ENCODE measurements around the gene PCK1.

Gene PCK1

DNA sequence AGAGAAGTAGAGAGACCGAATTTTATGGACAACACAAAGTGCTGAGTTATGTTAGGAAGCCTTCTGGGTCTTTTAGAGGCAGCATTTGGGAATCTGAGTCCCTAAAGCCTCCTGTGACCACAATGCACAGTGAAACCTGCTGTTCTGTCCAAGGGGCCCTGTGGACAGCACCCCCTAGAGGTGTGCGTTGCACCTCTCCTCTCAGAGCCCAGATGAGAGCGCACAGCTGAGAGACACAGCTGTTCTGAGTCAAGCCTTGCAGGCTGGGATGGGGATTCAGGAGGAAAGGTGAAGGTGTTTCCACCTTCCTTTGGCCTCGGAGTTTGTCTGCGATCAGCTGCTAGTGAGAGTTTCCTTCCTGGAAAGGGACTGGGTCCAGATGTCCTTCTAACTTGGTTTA lies 13.0 kb downstream of the PCK1 start:
- H3K27me3 ChIP-seq (ENCODE audit: control insufficient read depth, insufficient read depth, low read length), result peaks cover 8% of the 10 kb centered on the region
- peaks cover 20% of the 10 kb centered on the region for H3K4me1 ChIP-seq (ENCODE audit: control insufficient read depth, low read depth, low read length)
- no peak overlapping the region for H3K9ac ChIP-seq (ENCODE audit: low read length)
- no peak overlapping the region for H3K4me3 ChIP-seq (ENCODE audit: low read length)
- no peaks in the 10 kb centered on the region for H3K36me3 ChIP-seq (ENCODE audit: control insufficient read depth, low read depth, low read length)
- H3K27ac ChIP-seq (ENCODE audit: low read length), result no peak overlapping the region
- H3K9me3 ChIP-seq (ENCODE audit: control insufficient read depth, low read depth, low read length), result no peaks in the 10 kb centered on the region

DNA sequence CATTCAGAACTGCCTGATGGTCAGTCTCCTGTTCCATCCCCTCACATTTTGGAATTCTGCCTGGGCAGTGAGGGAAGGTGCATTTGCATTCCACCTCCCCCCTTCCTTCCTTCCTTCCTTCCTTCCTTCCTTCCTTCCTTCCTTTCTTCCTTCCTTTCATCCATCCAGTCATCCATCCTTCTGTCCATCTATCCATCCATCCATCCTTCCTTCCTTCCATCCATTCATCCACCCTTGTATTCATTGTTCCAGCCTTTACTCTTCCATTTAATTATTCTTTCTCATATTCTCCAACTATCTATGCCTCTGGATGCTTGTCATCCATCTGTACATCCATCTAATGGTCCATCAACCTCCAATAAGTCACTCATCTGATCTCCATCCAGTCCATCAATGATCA lies 14.0 kb downstream of the PCK1 start:
- Histone ChIP-seq H3K9ac (ENCODE audit: low read length) (no peak overlapping the region), H3K27ac (ENCODE audit: low read length) (no peak overlapping the region), H3K36me3 (ENCODE audit: control insufficient read depth, low read depth, low read length) (no peaks in the 10 kb centered on the region), H3K4me3 (ENCODE audit: low read length) (no peak overlapping the region), H3K4me1 (ENCODE audit: control insufficient read depth, low read depth, low read length) (peaks cover 20% of the 10 kb centered on the region), H3K9me3 (ENCODE audit: control insufficient read depth, low read depth, low read length) (no peaks in the 10 kb centered on the region), H3K27me3 (ENCODE audit: control insufficient read depth, insufficient read depth, low read length) (peaks cover 8% of the 10 kb centered on the region)

DNA sequence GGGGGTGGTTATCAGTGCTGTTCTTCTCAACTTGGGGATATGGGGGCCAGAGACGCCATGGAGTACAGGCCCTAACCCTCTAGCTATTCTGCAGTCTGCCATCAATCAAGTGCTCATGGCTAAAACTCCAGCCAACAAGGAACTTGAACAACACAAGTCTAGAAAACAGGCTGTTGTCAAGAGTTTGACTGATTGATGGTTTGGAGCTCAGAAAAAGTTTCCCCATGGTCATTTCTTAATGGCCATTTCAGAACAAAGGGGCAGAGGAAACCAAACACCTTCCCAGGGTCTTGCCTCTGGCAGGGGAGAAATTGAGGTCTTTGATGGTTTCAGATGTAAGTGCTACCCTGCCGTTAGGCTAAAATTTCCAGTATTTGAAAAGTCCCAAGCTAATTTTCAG lies 15.1 kb downstream of the PCK1 start:
- H3K9ac ChIP-seq (ENCODE audit: low read length), result no peak overlapping the region
- H3K36me3 ChIP-seq (ENCODE audit: control insufficient read depth, low read depth, low read length), result no peaks in the 10 kb centered on the region
- H3K4me3 ChIP-seq (ENCODE audit: low read length), result no peak overlapping the region
- H3K27ac ChIP-seq (ENCODE audit: low read length), result no peak overlapping the region
- peaks cover 8% of the 10 kb centered on the region for H3K27me3 ChIP-seq (ENCODE audit: control insufficient read depth, insufficient read depth, low read length)
- peaks cover 20% of the 10 kb centered on the region for H3K4me1 ChIP-seq (ENCODE audit: control insufficient read depth, low read depth, low read length)
- H3K9me3 ChIP-seq (ENCODE audit: control insufficient read depth, low read depth, low read length), result no peaks in the 10 kb centered on the region

DNA sequence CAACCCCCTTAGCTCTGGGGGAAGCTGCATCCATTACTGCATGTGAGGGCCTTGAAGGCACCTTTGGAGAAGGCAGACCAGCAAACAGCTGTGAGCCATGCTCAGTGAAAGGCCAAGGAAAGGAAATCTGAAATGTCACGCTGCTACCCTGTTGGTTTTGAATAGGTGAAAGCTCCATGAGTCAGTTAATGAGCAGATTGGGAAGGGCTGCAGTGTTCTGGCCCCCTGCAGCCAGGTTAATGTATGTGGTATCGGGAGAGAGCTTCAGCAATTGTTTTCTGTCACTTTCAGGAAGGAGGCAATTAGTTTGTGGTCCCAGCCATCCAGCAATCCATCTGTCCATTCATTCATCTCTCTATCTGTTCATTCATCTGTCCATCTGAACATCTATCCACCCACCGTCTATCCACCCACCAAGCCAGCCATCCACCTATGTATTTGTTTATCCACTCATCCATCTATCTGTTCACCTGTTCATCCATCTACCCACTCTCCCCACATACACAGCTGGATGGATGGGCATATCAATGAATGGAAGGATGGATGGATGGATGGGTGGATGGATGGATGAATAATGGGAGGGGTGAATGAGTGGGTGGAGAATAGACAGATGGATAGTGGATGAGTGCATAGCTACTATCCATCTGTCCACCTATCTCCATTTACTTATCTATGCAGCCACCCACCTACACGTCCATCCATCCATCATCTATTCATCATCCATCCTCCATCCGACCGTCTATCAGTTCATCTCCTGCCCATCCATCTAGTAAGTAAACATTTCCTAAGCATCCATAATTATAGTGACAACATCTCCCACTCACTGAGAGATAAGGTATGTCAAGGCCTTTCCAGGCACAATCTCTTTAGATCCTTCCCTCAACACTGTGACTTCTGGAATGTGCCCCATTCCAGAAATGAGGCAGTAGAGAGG lies 16.0 kb downstream of the PCK1 start:
- Histone ChIP-seq H3K9ac (ENCODE audit: low read length) (no peak overlapping the region), H3K4me1 (ENCODE audit: control insufficient read depth, low read depth, low read length) (peaks cover 20% of the 10 kb centered on the region), H3K27ac (ENCODE audit: low read length) (no peak overlapping the region), H3K27me3 (ENCODE audit: control insufficient read depth, insufficient read depth, low read length) (peaks cover 8% of the 10 kb centered on the region), H3K4me3 (ENCODE audit: low read length) (no peak overlapping the region), H3K9me3 (ENCODE audit: control insufficient read depth, low read depth, low read length) (no peaks in the 10 kb centered on the region), H3K36me3 (ENCODE audit: control insufficient read depth, low read depth, low read length) (no peaks in the 10 kb centered on the region)

DNA sequence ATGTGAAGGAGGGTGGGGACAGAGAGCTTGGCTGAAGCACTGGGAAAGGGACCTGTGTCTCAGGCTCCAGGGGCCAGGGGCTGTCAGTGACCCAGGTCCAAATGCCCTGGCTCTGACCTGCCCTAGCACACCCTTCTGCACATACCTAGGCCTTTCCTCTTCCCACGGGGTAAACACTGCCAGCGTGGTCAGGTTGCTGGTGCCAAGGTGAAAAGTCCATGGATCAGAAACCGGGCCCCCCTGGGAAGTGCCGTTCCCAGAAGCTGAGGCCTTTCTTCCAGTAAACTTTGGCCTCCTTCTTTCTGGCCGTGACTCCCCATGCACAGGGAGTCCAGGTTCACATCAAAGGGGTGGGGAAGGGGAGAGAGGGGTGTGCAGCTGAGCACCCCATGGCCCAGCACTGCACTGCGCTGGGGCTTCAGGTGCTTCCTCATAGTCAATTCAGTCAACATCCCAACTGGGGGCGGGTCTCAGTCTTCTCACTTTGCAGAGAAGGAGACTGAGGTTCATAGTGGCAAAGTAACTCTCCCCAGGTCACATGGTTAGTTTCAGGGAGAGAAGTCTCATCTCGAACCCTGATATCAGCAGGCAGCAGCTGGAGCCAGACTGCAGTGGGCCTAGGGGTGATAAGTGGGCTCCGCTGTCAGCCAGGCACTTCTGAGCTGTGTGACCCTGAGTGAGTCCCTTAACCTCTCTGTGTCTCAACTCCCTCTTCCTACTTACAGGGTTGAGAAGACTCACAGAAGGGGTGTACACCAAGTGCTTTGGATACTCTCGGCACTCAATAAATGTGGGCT lies 17.0 kb downstream of the PCK1 start:
- Histone ChIP-seq H3K27ac (ENCODE audit: low read length) (no peak overlapping the region), H3K36me3 (ENCODE audit: control insufficient read depth, low read depth, low read length) (no peaks in the 10 kb centered on the region), H3K9me3 (ENCODE audit: control insufficient read depth, low read depth, low read length) (no peaks in the 10 kb centered on the region), H3K27me3 (ENCODE audit: control insufficient read depth, insufficient read depth, low read length) (peaks cover 2% of the 10 kb centered on the region), H3K9ac (ENCODE audit: low read length) (no peak overlapping the region), H3K4me1 (ENCODE audit: control insufficient read depth, low read depth, low read length) (peaks cover 18% of the 10 kb centered on the region), H3K4me3 (ENCODE audit: low read length) (no peak overlapping the region)

DNA sequence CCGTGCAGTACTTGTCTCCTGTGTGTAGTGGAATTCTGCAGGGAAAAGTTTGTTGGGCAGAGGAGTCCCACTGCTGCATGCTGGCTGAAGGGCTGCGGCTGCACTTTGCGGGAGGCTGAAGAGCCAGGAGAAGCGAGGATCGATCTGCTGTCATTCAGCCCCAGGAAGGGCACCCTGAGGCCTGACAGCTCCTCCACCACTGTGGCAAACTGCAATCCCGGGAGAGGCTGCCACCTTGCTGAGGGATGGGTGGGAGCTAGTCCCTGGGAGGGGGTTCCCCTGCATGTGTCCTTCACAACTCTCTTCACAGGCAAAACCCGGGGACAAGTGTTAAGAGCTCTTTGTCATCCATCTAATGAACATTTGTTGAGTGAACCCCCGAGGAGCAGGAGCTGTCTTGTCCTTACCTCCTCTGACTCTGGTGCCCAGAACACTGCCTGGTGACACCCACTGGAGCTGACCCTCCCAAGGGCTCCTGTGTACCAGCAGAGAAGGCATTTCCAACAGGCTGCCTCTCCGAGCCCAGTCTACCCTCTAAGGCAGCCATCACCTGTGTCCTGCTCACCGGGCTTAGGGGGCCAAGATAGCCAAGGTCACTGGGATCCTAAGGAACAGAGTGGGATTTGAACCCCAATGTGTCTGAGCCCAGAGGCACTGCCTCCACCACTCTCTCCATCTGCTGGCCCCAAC lies 17.7 kb downstream of the PCK1 start:
- no peaks in the 10 kb centered on the region for H3K9me3 ChIP-seq (ENCODE audit: control insufficient read depth, low read depth, low read length)
- peaks cover 10% of the 10 kb centered on the region for H3K4me1 ChIP-seq (ENCODE audit: control insufficient read depth, low read depth, low read length)
- no peaks in the 10 kb centered on the region for H3K36me3 ChIP-seq (ENCODE audit: control insufficient read depth, low read depth, low read length)
- no peak overlapping the region for H3K4me3 ChIP-seq (ENCODE audit: low read length)
- H3K9ac ChIP-seq (ENCODE audit: low read length), result no peak overlapping the region
- H3K27me3 ChIP-seq (ENCODE audit: control insufficient read depth, insufficient read depth, low read length), result no peaks in the 10 kb centered on the region
- no peak overlapping the region for H3K27ac ChIP-seq (ENCODE audit: low read length)

DNA sequence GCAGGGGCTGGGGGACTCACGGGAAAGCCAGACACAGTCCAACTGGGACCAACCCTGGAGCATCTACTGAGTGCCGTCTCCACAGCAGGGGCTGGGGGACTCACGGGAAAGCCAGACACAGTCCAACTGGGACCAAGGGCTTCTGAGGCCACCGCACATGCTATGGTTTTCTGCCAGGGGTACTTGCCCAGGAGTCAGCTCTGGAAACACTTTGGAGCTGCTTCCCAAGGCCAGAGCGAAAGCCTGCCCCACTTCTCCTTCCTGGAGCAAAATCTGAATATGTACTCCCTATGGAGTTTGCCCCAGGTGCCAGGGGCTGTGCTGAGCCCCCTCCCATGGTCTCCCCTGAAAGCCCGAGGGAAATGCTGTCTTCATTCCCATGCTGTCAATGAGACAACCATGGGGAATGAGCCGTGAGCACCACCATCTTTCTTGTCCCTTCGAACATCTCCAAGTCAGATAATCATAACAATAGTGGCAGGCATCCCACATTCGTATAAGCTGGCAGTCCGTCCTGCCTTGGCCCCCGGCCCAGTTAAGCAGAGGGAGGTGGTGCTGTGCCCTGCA lies 18.5 kb downstream of the PCK1 start:
- no peaks in the 10 kb centered on the region for H3K9me3 ChIP-seq (ENCODE audit: control insufficient read depth, low read depth, low read length)
- H3K4me3 ChIP-seq (ENCODE audit: low read length), result no peak overlapping the region
- H3K27me3 ChIP-seq (ENCODE audit: control insufficient read depth, insufficient read depth, low read length), result no peaks in the 10 kb centered on the region
- H3K4me1 ChIP-seq (ENCODE audit: control insufficient read depth, low read depth, low read length), result peaks cover 5% of the 10 kb centered on the region
- H3K36me3 ChIP-seq (ENCODE audit: control insufficient read depth, low read depth, low read length), result no peaks in the 10 kb centered on the region
- H3K27ac ChIP-seq (ENCODE audit: low read length), result no peak overlapping the region
- H3K9ac ChIP-seq (ENCODE audit: low read length), result no peak overlapping the region

DNA sequence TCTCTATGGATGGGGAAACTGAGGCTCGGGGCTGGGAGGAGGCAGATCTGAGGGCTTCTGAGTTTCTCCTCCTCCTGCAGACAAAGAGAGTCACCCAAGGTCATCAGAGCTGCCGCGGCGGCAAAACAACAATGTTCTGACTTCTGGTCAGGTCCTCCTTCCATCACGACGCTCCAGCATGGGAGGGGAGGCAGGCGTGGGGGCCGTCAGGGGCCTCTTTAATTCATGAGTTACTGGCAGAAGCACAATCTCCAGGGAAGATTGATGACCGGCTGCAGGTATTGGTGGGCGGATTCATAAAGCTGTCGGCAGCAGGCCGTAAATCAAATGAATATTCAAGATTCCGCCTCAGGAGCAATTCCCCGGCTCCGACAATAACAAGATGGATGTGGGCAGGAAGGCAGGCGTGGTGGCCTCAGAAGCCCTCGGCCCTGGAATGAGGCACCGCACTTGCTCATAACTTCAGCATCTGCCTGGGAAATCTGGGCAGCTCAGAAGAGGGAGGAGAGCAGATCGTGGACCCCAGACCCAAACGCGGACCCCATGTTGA lies 19.1 kb downstream of the PCK1 start:
- Histone ChIP-seq H3K27me3 (ENCODE audit: control insufficient read depth, insufficient read depth, low read length) (no peaks in the 10 kb centered on the region), H3K4me3 (ENCODE audit: low read length) (no peak overlapping the region), H3K9me3 (ENCODE audit: control insufficient read depth, low read depth, low read length) (no peaks in the 10 kb centered on the region), H3K36me3 (ENCODE audit: control insufficient read depth, low read depth, low read length) (no peaks in the 10 kb centered on the region), H3K27ac (ENCODE audit: low read length) (no peak overlapping the region), H3K4me1 (ENCODE audit: control insufficient read depth, low read depth, low read length) (peaks cover 5% of the 10 kb centered on the region), H3K9ac (ENCODE audit: low read length) (no peak overlapping the region)

DNA sequence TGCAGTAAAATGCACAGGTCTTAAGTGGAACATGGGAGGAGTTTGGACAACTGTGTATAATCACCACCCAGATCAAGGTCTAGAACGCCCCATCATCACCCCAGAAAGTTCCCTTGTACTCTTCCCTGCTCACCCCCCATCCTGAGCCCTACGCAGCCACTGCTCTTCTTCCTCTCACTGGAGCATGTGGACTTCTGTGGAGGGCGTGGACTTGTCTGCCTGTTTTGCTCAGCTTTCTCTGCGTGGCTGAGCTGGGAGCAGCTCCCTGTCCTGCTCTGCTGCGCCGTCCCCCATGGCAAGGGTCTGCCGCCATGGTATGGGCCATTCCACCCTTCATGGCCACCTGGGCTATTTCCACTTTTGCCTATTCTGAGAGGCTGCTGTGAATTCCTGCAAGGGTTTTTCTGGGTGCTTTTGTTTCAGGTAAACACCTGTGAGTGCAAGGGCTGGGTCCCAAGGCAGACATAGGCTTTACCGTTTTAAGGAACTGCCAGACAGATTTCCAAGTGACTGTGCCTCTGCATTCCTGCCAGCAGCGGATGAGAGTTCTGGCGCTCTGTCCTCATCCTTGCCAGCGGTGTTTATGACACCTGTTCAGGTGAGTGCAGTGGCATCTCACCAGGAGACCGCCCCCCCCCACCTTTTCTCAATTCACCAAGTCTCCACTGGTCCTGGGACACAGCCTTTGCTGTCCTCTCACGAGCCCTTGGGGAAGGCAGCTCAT lies 19.7 kb downstream of the PCK1 start:
- Histone ChIP-seq H3K27me3 (ENCODE audit: control insufficient read depth, insufficient read depth, low read length) (no peaks in the 10 kb centered on the region), H3K4me1 (ENCODE audit: control insufficient read depth, low read depth, low read length) (peaks cover 5% of the 10 kb centered on the region), H3K9me3 (ENCODE audit: control insufficient read depth, low read depth, low read length) (no peaks in the 10 kb centered on the region), H3K36me3 (ENCODE audit: control insufficient read depth, low read depth, low read length) (no peaks in the 10 kb centered on the region), H3K4me3 (ENCODE audit: low read length) (no peak overlapping the region), H3K9ac (ENCODE audit: low read length) (no peak overlapping the region), H3K27ac (ENCODE audit: low read length) (no peak overlapping the region)

DNA sequence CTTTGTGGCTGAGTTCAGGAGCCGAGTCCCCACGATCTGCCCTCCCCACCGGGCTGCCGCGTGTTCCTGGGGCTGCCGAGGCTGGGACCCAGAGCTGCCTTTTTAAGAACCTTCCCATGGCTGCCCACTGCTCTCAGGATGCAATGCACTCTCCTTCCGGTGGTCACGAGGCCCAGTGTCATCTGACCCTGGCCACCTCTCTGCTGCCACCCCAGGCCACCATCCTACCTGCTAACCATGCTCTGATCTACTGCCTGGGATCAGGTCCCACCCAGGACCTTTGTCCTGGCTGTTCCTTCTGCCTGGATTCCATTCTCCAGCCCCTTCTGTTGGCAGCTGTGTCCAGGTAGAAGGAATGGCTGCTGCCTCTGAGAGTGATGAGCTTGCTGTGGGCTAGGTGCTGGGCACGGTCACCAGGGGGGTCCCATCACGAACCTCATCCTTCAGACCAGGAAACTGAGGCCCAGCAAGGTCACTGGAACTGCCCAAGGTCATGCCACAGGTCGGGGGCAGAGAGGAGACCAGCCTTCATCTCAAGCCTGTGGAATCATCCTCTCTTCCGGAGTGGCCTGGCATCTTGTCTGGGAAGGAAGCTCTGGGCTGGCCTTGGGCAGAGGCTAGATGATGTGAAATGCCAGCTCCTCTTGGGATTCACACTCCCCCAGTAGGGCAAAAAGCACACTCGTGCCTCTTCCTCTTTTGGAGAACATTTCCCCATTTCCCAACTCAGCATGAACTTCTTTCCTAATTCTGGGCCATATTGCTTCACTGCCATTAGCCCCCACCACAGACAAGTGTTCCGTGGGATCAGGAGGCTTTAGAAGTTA lies 20.5 kb downstream of the PCK1 start:
- Histone ChIP-seq H3K4me3 (ENCODE audit: low read length) (no peak overlapping the region), H3K9me3 (ENCODE audit: control insufficient read depth, low read depth, low read length) (no peaks in the 10 kb centered on the region), H3K36me3 (ENCODE audit: control insufficient read depth, low read depth, low read length) (no peaks in the 10 kb centered on the region), H3K27me3 (ENCODE audit: control insufficient read depth, insufficient read depth, low read length) (no peaks in the 10 kb centered on the region), H3K27ac (ENCODE audit: low read length) (no peak overlapping the region), H3K9ac (ENCODE audit: low read length) (no peak overlapping the region), H3K4me1 (ENCODE audit: control insufficient read depth, low read depth, low read length) (no peaks in the 10 kb centered on the region)

Measured in iPS-18a (cell line).